Panc1 (cell line): ENCODE results near the gene IRX1. TPM values are rescaled to one million over a fixed set of nuclear protein-coding genes. Genes with fewer than 3 reads are reported as not detected.

Experiments
- ATAC-seq: fragments of 200-7000 bp; cut with Tn5 transposase; 2 replicates; pipeline ENCODE4 v1.9.1; 2020; ENCODE audit warnings: mild to moderate bottlenecking, moderate library complexity
- BruUV-seq: library from RNA; stranded (reverse); fragments of 400-500 nt; replicated peaks from 2 replicates; lab custom pipeline; 2021; lab: Mats Ljungman, UMichigan
- CTCF ChIA-PET: fragments of 300-600 bp; sonication (Branson Sonifier 250); formaldehyde crosslinking; loops from one replicate; lab custom pipeline; 2022; ENCODE audit warnings: antibody characterized with exemption; lab: Charles Lee
- POLR2A ChIA-PET: fragments of 300-600 bp; sonication (Branson Sonifier 250); formaldehyde crosslinking; loops from one replicate; lab custom pipeline; 2022; ENCODE audit warnings: antibody characterized with exemption; lab: Charles Lee
- DNase-seq: peaks from one replicate; pipeline ENCODE4 v3.0.0-alpha.2; 2010; ENCODE audit warnings: low read depth, low spot score
- H3K27ac ChIP-seq: 2 replicates; pipeline ENCODE4 v1.5.1; 2011; ENCODE audit warnings: mild to moderate bottlenecking, low read length, inconsistent platforms
- H3K27me3 ChIP-seq: fragments of 200-500 bp; sonication (Bioruptor generic); 2 replicates; pipeline ENCODE4 v1.6.0; 2014; ENCODE audit warnings: low read length, inconsistent platforms; ENCODE audit not compliant: control insufficient read depth, insufficient read depth
- H3K36me3 ChIP-seq: fragments of 200-500 bp; sonication (Bioruptor generic); 2 replicates; pipeline ENCODE4 v1.5.1; 2014; ENCODE audit warnings: inconsistent platforms, mild to moderate bottlenecking, low read length, moderate library complexity; ENCODE audit not compliant: control insufficient read depth, insufficient read depth
- H3K4me1 ChIP-seq: 2 replicates; pipeline ENCODE4 v1.5.1; 2011; ENCODE audit warnings: inconsistent platforms, mild to moderate bottlenecking, low read length, moderate library complexity; ENCODE audit not compliant: control insufficient read depth, insufficient read depth
- H3K4me3 ChIP-seq, 2 experiments: 2 replicates each; pipeline ENCODE4 v1.5.1; 2011 to 2012; ENCODE audit warnings: low read depth in 2 of 2, low read length in 2 of 2, mild to moderate bottlenecking in 2 of 2, inconsistent platforms in 1 of 2, moderate library complexity in 1 of 2
- H3K9me3 ChIP-seq: fragments of 200-500 bp; sonication (Bioruptor generic); 2 replicates; pipeline ENCODE4 v1.5.1; 2014; ENCODE audit warnings: low read depth, mild to moderate bottlenecking, inconsistent platforms, low read length, moderate library complexity; ENCODE audit not compliant: control insufficient read depth, insufficient read depth
- CTCF ChIP-seq: fragments of 450-650 bp; IDR thresholded peaks from 2 replicates; pipeline ENCODE4 v1.5.1; 2017; ENCODE audit warnings: mild to moderate bottlenecking
- POLR2AphosphoS5 ChIP-seq: IDR thresholded peaks from 2 replicates; pipeline ENCODE4 v1.6.1; 2012; ENCODE audit warnings: mild to moderate bottlenecking, low read depth, low read length, moderate library complexity
- REST ChIP-seq, 2 experiments: IDR thresholded peaks; 2 replicates each; pipeline ENCODE4 v1.6.1; 2011 to 2012; ENCODE audit warnings: low read depth in 2 of 2, control low read depth in 1 of 2, low read length in 1 of 2, mild to moderate bottlenecking in 1 of 2, moderate library complexity in 1 of 2; ENCODE audit not compliant: insufficient read depth in 1 of 2
- SIN3A ChIP-seq: IDR thresholded peaks from 2 replicates; pipeline ENCODE4 v1.6.1; 2012; ENCODE audit warnings: low read depth, mild to moderate bottlenecking, low read length, moderate library complexity, borderline replicate concordance; ENCODE audit not compliant: insufficient read depth
- TCF7L2 ChIP-seq: IDR thresholded peaks from 2 replicates; pipeline ENCODE4 v1.6.1; 2011; ENCODE audit warnings: mild to moderate bottlenecking, low read depth, low read length, inconsistent platforms
- in situ Hi-C: cut with HindIII; loops from 2 replicates; pipeline ENCODE4 v1.10.0; 2016; ENCODE audit warnings: low sequenced_read_pairs, low pct_unique_long_range_greater_than_20kb
- intact Hi-C: fragments of 100-400 bp; cut with micrococcal nuclease; formaldehyde crosslinking; loops from one replicate; pipeline ENCODE4 v1.10.0; 2022; ENCODE audit not compliant: unreplicated experiment
- total RNA-seq: library from RNA; stranded (reverse); gene quantifications from one replicate; pipeline ENCODE4 v1.2.1, GENCODE V29; 2021; ENCODE audit not compliant: unreplicated experiment

Gene IRX1
- total RNA-seq, 1 experiment from 2014 or later, result not detected

GRCh38 chr5:3602785-3603502 lies 7.3 kb downstream of the IRX1 start:
- intact Hi-C loops, result no loop called here
- Histone ChIP-seq H3K27ac (no peak overlapping the region), H3K9me3 (no peaks in the 10 kb centered on the region), H3K27me3 (no peaks in the 10 kb centered on the region), H3K4me1 (no peaks in the 10 kb centered on the region), H3K4me3 (no peak overlapping the region), H3K36me3 (no peaks in the 10 kb centered on the region)
- in situ Hi-C loops, result no loop called here
- DNase-seq (no peak), ATAC-seq (no peak)
- ChIA-PET CTCF (no interaction called here), POLR2A (no interaction called here)
- TF ChIP-seq CTCF (no peak; the same call in 1 of the 2 replicates), REST (IDR thresholded peaks at IDR 0.05; ENCODE audit: insufficient read depth in 1 of 2, low read depth in 2 of 2, low read length in 1 of 2) (no peak)
- BruUV-seq, result no TSS peak

- H3K4me1 ChIP-seq, result no peaks in the 10 kb centered on the region
- DNase-seq (no peak), ATAC-seq (no peak)
- no peak overlapping the region for H3K27ac ChIP-seq
- H3K9me3 ChIP-seq, result no peaks in the 10 kb centered on the region
- no peaks in the 10 kb centered on the region for H3K36me3 ChIP-seq
- ChIA-PET POLR2A (no interaction called here), CTCF (no interaction called here)
- BruUV-seq, result no TSS peak
- intact Hi-C loops, result no loop called here
- H3K4me3 ChIP-seq, result no peak overlapping the region
- in situ Hi-C loops, result no loop called here
- H3K27me3 ChIP-seq, result no peaks in the 10 kb centered on the region
- TF ChIP-seq TCF7L2 (no peak), POLR2AphosphoS5 (no peak), CTCF (no peak), REST (IDR thresholded peaks at IDR 0.05; ENCODE audit: insufficient read depth in 1 of 2, low read depth in 2 of 2, low read length in 1 of 2) (no peak), SIN3A (no peak)
Observed at GRCh38 chr5:3604501-3604900, 8.9 kb downstream of the IRX1 start.
